KMS-11 (cell line): ENCODE measurements around the gene RBM34.
"Not testable (repeated sequence)": the region's sequence is repeated elsewhere in the genome, so short reads cannot be mapped to it uniquely, and the experiment has no call there.

Source experiments
- H2AFZ ChIP-seq: fragments of 200-600 bp; sonication (generic); 2 replicates; pipeline ENCODE4 v1.6.1; 2016; ENCODE audit warnings: antibody characterized with exemption, mixed run types, low read depth
- H3K27ac ChIP-seq: fragments of 200-600 bp; sonication (generic); 2 replicates; pipeline ENCODE4 v1.6.1; 2016; ENCODE audit warnings: mild to moderate bottlenecking, mixed run types
- H3K27me3 ChIP-seq: fragments of 200-600 bp; sonication (generic); 2 replicates; pipeline ENCODE4 v1.6.1; 2017; ENCODE audit warnings: mild to moderate bottlenecking, low read depth, mixed run types, moderate library complexity; ENCODE audit not compliant: insufficient read depth
- H3K36me3 ChIP-seq: fragments of 200-600 bp; sonication (generic); 2 replicates; pipeline ENCODE4 v1.6.1; 2017; ENCODE audit warnings: mild to moderate bottlenecking, mixed run types; ENCODE audit not compliant: insufficient read depth
- H3K4me1 ChIP-seq: fragments of 200-600 bp; sonication (generic); 2 replicates; pipeline ENCODE4 v1.6.1; 2016; ENCODE audit warnings: mild to moderate bottlenecking, low read depth, mixed run types; ENCODE audit not compliant: poor library complexity, severe bottlenecking
- H3K4me2 ChIP-seq: fragments of 200-600 bp; sonication (generic); 2 replicates; pipeline ENCODE4 v1.7.0; 2016; ENCODE audit warnings: mild to moderate bottlenecking, mixed run types
- H3K4me3 ChIP-seq: fragments of 200-600 bp; sonication (generic); IDR thresholded peaks from 2 replicates; pipeline ENCODE4 v1.6.1; 2017; ENCODE audit warnings: low read depth, low read length, mixed read lengths; ENCODE audit not compliant: insufficient read depth
- H3K79me2 ChIP-seq: fragments of 200-600 bp; sonication (generic); 2 replicates; pipeline ENCODE4 v1.6.1; 2016; ENCODE audit warnings: low read depth, mixed run types; ENCODE audit not compliant: insufficient read depth
- H3K9ac ChIP-seq: fragments of 200-600 bp; sonication (generic); 2 replicates; pipeline ENCODE4 v1.6.1; 2016; ENCODE audit warnings: mild to moderate bottlenecking, mixed run types
- H4K20me1 ChIP-seq: fragments of 200-600 bp; sonication (generic); 2 replicates; pipeline ENCODE4 v1.6.1; 2016; ENCODE audit warnings: mild to moderate bottlenecking, mixed run types; ENCODE audit not compliant: insufficient read depth
- CTCF ChIP-seq: fragments of 200-600 bp; sonication (generic); conservative IDR thresholded peaks from 2 replicates; pipeline ENCODE4 v1.6.1; 2017; ENCODE audit warnings: low read depth, mild to moderate bottlenecking, antibody characterized with exemption, low read length, moderate library complexity, mixed read lengths

The RBM34 gene

GRCh38 chr1:235203428-235203827 is 42.4 kb upstream of the RBM34 start:
- Histone ChIP-seq H3K27ac (no peak overlapping the region), H3K4me1 (peaks cover 35% of the 10 kb centered on the region), H3K9ac (no peak overlapping the region), H3K36me3 (no peaks in the 10 kb centered on the region), H3K4me3 (no peak overlapping the region), H2AFZ (no peak overlapping the region), H3K79me2 (no peaks in the 10 kb centered on the region), H3K4me2 (no peak overlapping the region), H3K27me3 (no peaks in the 10 kb centered on the region), H4K20me1 (no peaks in the 10 kb centered on the region; the same call in 1 of the 2 replicates)
- TF ChIP-seq CTCF: no peak

GRCh38 chr1:235202447-235202846 is 41.4 kb upstream of the RBM34 start:
- H3K9ac ChIP-seq, H4K20me1 ChIP-seq, H3K79me2 ChIP-seq, H2AFZ ChIP-seq, H3K36me3 ChIP-seq, H3K27me3 ChIP-seq, H3K4me3 ChIP-seq, H3K4me2 ChIP-seq, H3K27ac ChIP-seq: not testable (repeated sequence)
- H3K4me1 ChIP-seq: peaks cover 25% of the 10 kb centered on the region

GRCh38 chr1:235199441-235199840 is 38.4 kb upstream of the RBM34 start:
- Histone ChIP-seq H3K4me1 (no peaks in the 10 kb centered on the region), H3K4me3 (no peak overlapping the region), H4K20me1 (no peaks in the 10 kb centered on the region), H3K4me2 (no peak overlapping the region), H3K27me3 (no peaks in the 10 kb centered on the region), H3K79me2 (no peaks in the 10 kb centered on the region), H3K9ac (no peak overlapping the region), H3K36me3 (no peaks in the 10 kb centered on the region), H2AFZ (no peak overlapping the region), H3K27ac (no peak overlapping the region)
- TF ChIP-seq CTCF: no peak

GRCh38 chr1:235190431-235190830 is 29.4 kb upstream of the RBM34 start:
- Histone ChIP-seq H3K79me2 (no peaks in the 10 kb centered on the region), H3K4me1 (no peaks in the 10 kb centered on the region), H3K36me3 (no peaks in the 10 kb centered on the region), H3K4me2 (no peak overlapping the region), H3K9ac (no peak overlapping the region), H2AFZ (no peak overlapping the region), H4K20me1 (no peaks in the 10 kb centered on the region), H3K27ac (no peak overlapping the region), H3K27me3 (no peaks in the 10 kb centered on the region), H3K4me3 (no peak overlapping the region)
- TF ChIP-seq CTCF: no peak

- no peak overlapping the region for H3K4me2 ChIP-seq
- H3K79me2 ChIP-seq: no peaks in the 10 kb centered on the region
- H3K27ac ChIP-seq: no peak overlapping the region
- H3K4me1 ChIP-seq: peaks cover 23% of the 10 kb centered on the region
- no peaks in the 10 kb centered on the region for H3K27me3 ChIP-seq
- TF ChIP-seq CTCF: no peak
- H2AFZ ChIP-seq: no peak overlapping the region
- no peaks in the 10 kb centered on the region for H3K36me3 ChIP-seq
- H3K9ac ChIP-seq: no peak overlapping the region
- H4K20me1 ChIP-seq: no peaks in the 10 kb centered on the region
- no peak overlapping the region for H3K4me3 ChIP-seq
Measured at GRCh38 chr1:235187316-235187715, 26.3 kb upstream of the RBM34 start.
